RWPE2 (cell line): ENCODE results near the gene SYNGAP1.

Experiments
- ATAC-seq: fragments of 200-7000 bp; cut with Tn5 transposase; 3 replicates; pipeline ENCODE4 v1.9.1; 2021; ENCODE audit warnings: low read depth
- DNase-seq: peaks from one replicate; pipeline ENCODE4 v3.0.0-alpha.2; 2020; ENCODE audit warnings: low spot score
- H3K27ac ChIP-seq: fragments of 450-650 bp; 2 replicates; pipeline ENCODE4 v1.5.1; 2017; ENCODE audit warnings: mild to moderate bottlenecking; ENCODE audit not compliant: poor library complexity, severe bottlenecking
- H3K27me3 ChIP-seq: fragments of 250-450 bp; sonication (Bioruptor Pico); 2 replicates; pipeline ENCODE4 v1.5.1; 2021; ENCODE audit warnings: mild to moderate bottlenecking, moderate library complexity; ENCODE audit not compliant: insufficient read depth, poor library complexity, severe bottlenecking
- H3K36me3 ChIP-seq: fragments of 250-450 bp; sonication (Bioruptor Pico); 2 replicates; pipeline ENCODE4 v1.5.1; 2020; ENCODE audit warnings: low read depth, mild to moderate bottlenecking, moderate library complexity
- H3K4me1 ChIP-seq: fragments of 250-450 bp; sonication (Bioruptor Pico); 2 replicates; pipeline ENCODE4 v1.5.1; 2021; ENCODE audit warnings: mild to moderate bottlenecking, moderate library complexity; ENCODE audit not compliant: insufficient read depth, poor library complexity, severe bottlenecking
- H3K4me3 ChIP-seq: fragments of 250-450 bp; sonication (Bioruptor Pico); 2 replicates; pipeline ENCODE4 v1.5.1; 2021; ENCODE audit warnings: mild to moderate bottlenecking, moderate library complexity; ENCODE audit not compliant: severe bottlenecking
- H3K9me3 ChIP-seq: fragments of 250-450 bp; sonication (Bioruptor Pico); 2 replicates; pipeline ENCODE4 v1.5.1; 2021; ENCODE audit warnings: mild to moderate bottlenecking, moderate library complexity; ENCODE audit not compliant: severe bottlenecking
- TF ChIP-seq, protein P1 (sequence below): fragments of 450-650 bp; IDR thresholded peaks from one replicate; pipeline ENCODE4 v1.5.1; 2017; ENCODE audit warnings: mild to moderate bottlenecking, moderate library complexity; ENCODE audit not compliant: poor library complexity, severe bottlenecking

Gene SYNGAP1

DNA sequence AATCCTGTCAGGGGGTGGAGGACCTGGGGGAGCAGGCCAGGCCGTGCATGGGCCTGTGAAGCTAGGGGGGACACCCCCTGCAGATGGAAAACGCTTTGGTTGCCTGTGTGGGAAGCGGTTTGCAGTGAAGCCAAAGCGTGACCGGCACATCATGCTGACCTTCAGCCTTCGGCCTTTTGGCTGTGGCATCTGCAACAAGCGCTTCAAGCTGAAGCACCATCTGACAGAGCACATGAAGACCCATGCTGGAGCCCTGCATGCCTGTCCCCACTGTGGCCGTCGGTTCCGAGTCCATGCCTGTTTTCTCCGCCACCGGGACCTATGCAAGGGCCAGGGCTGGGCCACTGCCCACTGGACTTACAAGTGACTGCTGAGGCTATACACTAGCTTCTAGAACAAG, 36.3 kb downstream of the SYNGAP1 start:
- TF ChIP-seq, protein P1, sequence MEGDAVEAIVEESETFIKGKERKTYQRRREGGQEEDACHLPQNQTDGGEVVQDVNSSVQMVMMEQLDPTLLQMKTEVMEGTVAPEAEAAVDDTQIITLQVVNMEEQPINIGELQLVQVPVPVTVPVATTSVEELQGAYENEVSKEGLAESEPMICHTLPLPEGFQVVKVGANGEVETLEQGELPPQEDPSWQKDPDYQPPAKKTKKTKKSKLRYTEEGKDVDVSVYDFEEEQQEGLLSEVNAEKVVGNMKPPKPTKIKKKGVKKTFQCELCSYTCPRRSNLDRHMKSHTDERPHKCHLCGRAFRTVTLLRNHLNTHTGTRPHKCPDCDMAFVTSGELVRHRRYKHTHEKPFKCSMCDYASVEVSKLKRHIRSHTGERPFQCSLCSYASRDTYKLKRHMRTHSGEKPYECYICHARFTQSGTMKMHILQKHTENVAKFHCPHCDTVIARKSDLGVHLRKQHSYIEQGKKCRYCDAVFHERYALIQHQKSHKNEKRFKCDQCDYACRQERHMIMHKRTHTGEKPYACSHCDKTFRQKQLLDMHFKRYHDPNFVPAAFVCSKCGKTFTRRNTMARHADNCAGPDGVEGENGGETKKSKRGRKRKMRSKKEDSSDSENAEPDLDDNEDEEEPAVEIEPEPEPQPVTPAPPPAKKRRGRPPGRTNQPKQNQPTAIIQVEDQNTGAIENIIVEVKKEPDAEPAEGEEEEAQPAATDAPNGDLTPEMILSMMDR = no peak
- DNase-seq (no peak), ATAC-seq (no peak)
- Histone ChIP-seq H3K4me3 (no peak overlapping the region), H3K36me3 (peaks cover 17% of the 10 kb centered on the region), H3K27ac (no peak overlapping the region), H3K4me1 (peaks cover 3% of the 10 kb centered on the region), H3K27me3 (no peaks in the 10 kb centered on the region), H3K9me3 (no peaks in the 10 kb centered on the region)

GRCh38 chr6:33458676-33459075, 38.8 kb downstream of the SYNGAP1 start:
- H3K36me3 ChIP-seq = peaks cover 17% of the 10 kb centered on the region
- no peaks in the 10 kb centered on the region for H3K9me3 ChIP-seq
- TF ChIP-seq, protein P1 = no peak
- DNase-seq (no peak), ATAC-seq (no peak)
- no peak overlapping the region for H3K27ac ChIP-seq
- H3K4me3 ChIP-seq = no peak overlapping the region
- no peaks in the 10 kb centered on the region for H3K27me3 ChIP-seq
- peaks cover 3% of the 10 kb centered on the region for H3K4me1 ChIP-seq

- Histone ChIP-seq H3K4me1 (peaks cover 3% of the 10 kb centered on the region), H3K27ac (no peak overlapping the region)
- TF ChIP-seq, protein P1 = no peak
Measured at GRCh38 chr6:33459226-33459625, 39.4 kb downstream of the SYNGAP1 start.

GRCh38 chr6:33466075-33466735, 46.3 kb downstream of the SYNGAP1 start:
- no peaks in the 10 kb centered on the region for H3K27me3 ChIP-seq
- no peak overlapping the region for H3K4me3 ChIP-seq
- H3K9me3 ChIP-seq = no peaks in the 10 kb centered on the region
- DNase-seq (no peak), ATAC-seq (no peak)
- no peak overlapping the region for H3K27ac ChIP-seq
- TF ChIP-seq, protein P1 = no peak
- no peaks in the 10 kb centered on the region for H3K4me1 ChIP-seq
- H3K36me3 ChIP-seq = no peaks in the 10 kb centered on the region

More at GRCh38 chr6:33459226-33459625, 39.4 kb downstream of the SYNGAP1 start:
- H3K4me3 ChIP-seq = no peak overlapping the region
- H3K9me3 ChIP-seq = no peaks in the 10 kb centered on the region
- H3K36me3 ChIP-seq = peaks cover 17% of the 10 kb centered on the region
- DNase-seq (no peak), ATAC-seq (no peak)
- no peaks in the 10 kb centered on the region for H3K27me3 ChIP-seq

- TF ChIP-seq, protein P1 = no peak
- ATAC-seq = no peak
- Histone ChIP-seq H3K9me3 (no peaks in the 10 kb centered on the region), H3K4me1 (no peaks in the 10 kb centered on the region), H3K27me3 (no peaks in the 10 kb centered on the region), H3K36me3 (no peaks in the 10 kb centered on the region), H3K4me3 (no peak overlapping the region), H3K27ac (no peak overlapping the region)
- no peak for DNase-seq
Measured at GRCh38 chr6:33467091-33467490, 47.2 kb downstream of the SYNGAP1 start.
